HCT116 (cell line): ENCODE measurements around the gene SPATA33.

Experiments
- CEBPB ChIP-seq: IDR thresholded peaks from 2 replicates; pipeline ENCODE4 v1.6.1; 2012; ENCODE audit warnings: low read depth
- CTCF ChIP-seq, 3 experiments: fragments of 200-600 bp in 1 of 3; sonication (generic) in 1 of 3; IDR thresholded peaks in 2 of 3; conservative IDR thresholded peaks in 1 of 3; 2 replicates each; pipeline ENCODE4 v1.5.1; 2012 to 2017; ENCODE audit warnings: low read depth in 2 of 3, low read length in 2 of 3, antibody characterized with exemption in 1 of 3, borderline replicate concordance in 1 of 3, control low read depth in 1 of 3, mild to moderate bottlenecking in 1 of 3, mixed read lengths in 1 of 3, mixed run types in 1 of 3, moderate library complexity in 1 of 3; ENCODE audit not compliant: insufficient read depth in 1 of 3
- EZH2phosphoT487 ChIP-seq: fragments of 200-600 bp; IDR thresholded peaks from 2 replicates; pipeline ENCODE4 v1.6.1; 2018; ENCODE audit warnings: antibody characterized with exemption, borderline replicate concordance
- MAX ChIP-seq: IDR thresholded peaks from 2 replicates; pipeline ENCODE4 v1.6.1; 2012
- POLR2AphosphoS5 ChIP-seq: IDR thresholded peaks from 2 replicates; pipeline ENCODE4 v1.6.1; 2011; ENCODE audit warnings: mild to moderate bottlenecking, low read depth, low read length, moderate library complexity
- SP1 ChIP-seq: IDR thresholded peaks from 2 replicates; pipeline ENCODE4 v1.6.1; 2012; ENCODE audit warnings: low read depth

GRCh38 chr16:89695875-89696669, 38.4 kb downstream of the SPATA33 start:
- TF ChIP-seq CEBPB (no peak), POLR2AphosphoS5 (peak; percentile 75), CTCF (IDR thresholded peaks at IDR 0.05 in 2 of 3, conservative IDR thresholded peaks at IDR 0.05 in 1 of 3; ENCODE audit: borderline replicate concordance in 1 of 3, insufficient read depth in 1 of 3, low read depth in 2 of 3, low read length in 2 of 3) (no peak), SP1 (no peak), EZH2phosphoT487 (no peak), MAX (no peak)
